GM20000 (cell line): ENCODE measurements around the gene ARL5B.
"Not testable (repeated sequence)": the region's sequence is repeated elsewhere in the genome, so short reads cannot be mapped to it uniquely, and the experiment has no call there.

Experiments
- DNase-seq: peaks from one replicate; pipeline ENCODE4 v3.0.0; 2012; ENCODE audit warnings: low spot score
- CTCF ChIP-seq: IDR thresholded peaks from 2 replicates; pipeline ENCODE4 v1.5.1; 2012; ENCODE audit warnings: mild to moderate bottlenecking, control low read depth; ENCODE audit errors: extremely low read depth, missing control alignments

ARL5B gene

GRCh38 chr10:18659125-18659818, at the start of gene ARL5B:
Gene ARL5B (plus strand): TSS chr10:18659431. CDS start chr10:18659638, 207 bp downstream.
- peak; percentile 95 for DNase-seq
- no peak for TF ChIP-seq CTCF

GRCh38 chr10:18610517-18610916, 48.7 kb upstream of the ARL5B start:
- TF ChIP-seq CTCF = no peak
- no peak for DNase-seq

GRCh38 chr10:18611168-18611567, 48.1 kb upstream of the ARL5B start:
- no peak for DNase-seq
- no peak for TF ChIP-seq CTCF

GRCh38 chr10:18615618-18616017, 43.6 kb upstream of the ARL5B start:
- no peak for DNase-seq
- TF ChIP-seq CTCF = no peak

GRCh38 chr10:18616337-18616736, 42.9 kb upstream of the ARL5B start:
- TF ChIP-seq CTCF = no peak
- DNase-seq = no peak

- TF ChIP-seq CTCF = no peak
- no peak for DNase-seq
Observed at GRCh38 chr10:18619016-18619415, 40.2 kb upstream of the ARL5B start.

GRCh38 chr10:18620856-18621255, 38.4 kb upstream of the ARL5B start:
- TF ChIP-seq CTCF = no peak
- DNase-seq = no peak

- DNase-seq = not testable (repeated sequence)
Observed at GRCh38 chr10:18623671-18624070, 35.6 kb upstream of the ARL5B start.
